ENCODE results near the gene SCEL. TPM values are rescaled to one million over a fixed set of nuclear protein-coding genes. Genes with fewer than 3 reads are reported as not detected.

SCEL gene
- total and polyA plus RNA-seq, 2 donors (not counting 3 experiments of a cell fraction or from before 2014, with no cell fraction given), result not detected

GRCh38 chr13:77616027-77616426, 80.5 kb downstream of the SCEL start:
- Histone ChIP-seq H3K79me2 (ENCODE audit: control insufficient read depth, insufficient read depth, low read length) (no peaks in the 10 kb centered on the region), H3K9me3 (replicated peaks; ENCODE audit: control insufficient read depth, insufficient read depth, low read length) (no peaks in the 10 kb centered on the region), H3K4me3 (replicated peaks in 1 of 3; ENCODE audit: insufficient read depth in 1 of 3, low read depth in 1 of 3, low read length in 3 of 3) (no peak overlapping the region), H2AFZ (ENCODE audit: low read depth, low read length) (no peak overlapping the region), H3K27ac (ENCODE audit: insufficient read depth, low read depth, low read length) (no peak overlapping the region), H3K36me3 (ENCODE audit: control insufficient read depth in 2 of 2, extremely low read depth in 1 of 2, insufficient read depth in 2 of 2, low read length in 2 of 2) (no peaks in the 10 kb centered on the region), H3K27me3 (ENCODE audit: control insufficient read depth in 2 of 2, insufficient read depth in 2 of 2, low read length in 2 of 2) (peaks cover 0 to 2% of the 10 kb centered on the region in 2 experiments), H4K20me1 (replicated peaks; ENCODE audit: control insufficient read depth, extremely low read depth, insufficient read depth, low read length) (no peaks in the 10 kb centered on the region), H3K9me1 (replicated peaks; ENCODE audit: control insufficient read depth, extremely low read depth, insufficient read depth, low read length) (no peaks in the 10 kb centered on the region), H3K4me2 (ENCODE audit: insufficient read depth, low read length) (no peak overlapping the region), H3K9ac (replicated peaks; ENCODE audit: extremely low read depth, insufficient read depth, low read length) (no peak overlapping the region), H3K4me1 (ENCODE audit: control insufficient read depth, extremely low read depth, insufficient read depth, low read length) (no peaks in the 10 kb centered on the region)
- intact Hi-C loops (cut with micrococcal nuclease) (no loop called here), dilution Hi-C loops (cut with MboI; ENCODE audit: extremely low pct_ligation_motif_present, low sequenced_read_pairs) (no loop called here)
- FAIRE-seq (no peak), DNase-seq (ENCODE audit: low read depth, low spot score) (no peak)
- ChIA-PET POLR2A (no interaction called here), CTCF (interaction anchor here (0.5 kb wide), 1 partner anchor 138 kb away, joined by 4 read pairs; no protein-coding TSS in a partner anchor)
- BruUV-seq (replicated peaks), result no TSS peak
- TF ChIP-seq MYC (IDR thresholded peaks at IDR 0.05; ENCODE audit: low read depth, low read length) (no peak), FOS (IDR thresholded peaks at IDR 0.05; ENCODE audit: borderline replicate concordance, insufficient read depth, low read length) (no peak)

- no peaks in the 10 kb centered on the region for H3K4me1 ChIP-seq (ENCODE audit: control insufficient read depth, extremely low read depth, insufficient read depth, low read length)
- no peaks in the 10 kb centered on the region for H3K9me1 ChIP-seq (replicated peaks; ENCODE audit: control insufficient read depth, extremely low read depth, insufficient read depth, low read length)
- dilution Hi-C loops (cut with MboI; ENCODE audit: extremely low pct_ligation_motif_present, low sequenced_read_pairs), result no loop called here
- DNase-seq (ENCODE audit: low read depth, low spot score) (no peak), FAIRE-seq (no peak)
- no peaks in the 10 kb centered on the region for H3K79me2 ChIP-seq (ENCODE audit: control insufficient read depth, insufficient read depth, low read length)
- H3K4me3 ChIP-seq (replicated peaks in 1 of 3; ENCODE audit: insufficient read depth in 1 of 3, low read depth in 1 of 3, low read length in 3 of 3), result no peak overlapping the region
- intact Hi-C loops (cut with micrococcal nuclease), result no loop called here
- no peaks in the 10 kb centered on the region for H4K20me1 ChIP-seq (replicated peaks; ENCODE audit: control insufficient read depth, extremely low read depth, insufficient read depth, low read length)
- POLR2A ChIA-PET, result no interaction called here
- no peak overlapping the region for H3K4me2 ChIP-seq (ENCODE audit: insufficient read depth, low read length)
- CTCF ChIA-PET, result no interaction called here
- no peak overlapping the region for H2AFZ ChIP-seq (ENCODE audit: low read depth, low read length)
- no peaks in the 10 kb centered on the region for H3K9me3 ChIP-seq (replicated peaks; ENCODE audit: control insufficient read depth, insufficient read depth, low read length)
- no peak overlapping the region for H3K27ac ChIP-seq (ENCODE audit: insufficient read depth, low read depth, low read length)
- H3K36me3 ChIP-seq (ENCODE audit: control insufficient read depth in 2 of 2, extremely low read depth in 1 of 2, insufficient read depth in 2 of 2, low read length in 2 of 2), result no peaks in the 10 kb centered on the region
- no TSS peak for BruUV-seq (replicated peaks)
- H3K9ac ChIP-seq (replicated peaks; ENCODE audit: extremely low read depth, insufficient read depth, low read length), result no peak overlapping the region
- TF ChIP-seq GATA2 (IDR thresholded peaks at IDR 0.05; ENCODE audit: insufficient read depth, insufficient read length, low read depth, low read length) (no peak), POLR2AphosphoS5 (IDR thresholded peaks at IDR 0.05; ENCODE audit: insufficient read depth, low read depth, low read length) (no peak), MAX (IDR thresholded peaks at IDR 0.05; ENCODE audit: insufficient read depth, insufficient read length) (no peak), EZH2 (IDR thresholded peaks at IDR 0.05; ENCODE audit: borderline replicate concordance, low read depth, low read length, severe bottlenecking) (no peak), CTCF (IDR thresholded peaks at IDR 0.05; ENCODE audit: extremely low read depth in 1 of 2, insufficient read depth in 1 of 2, low read depth in 1 of 2, low read length in 2 of 2) (no peak), MYC (IDR thresholded peaks at IDR 0.05; ENCODE audit: low read depth, low read length) (no peak), POLR2A (IDR thresholded peaks at IDR 0.05; ENCODE audit: low read depth, low read length) (no peak), FOS (IDR thresholded peaks at IDR 0.05; ENCODE audit: borderline replicate concordance, insufficient read depth, low read length) (no peak), JUN (IDR thresholded peaks at IDR 0.05; ENCODE audit: borderline replicate concordance, insufficient read depth, insufficient read length, low read depth) (no peak)
- peaks cover 0 to 2% of the 10 kb centered on the region in 2 experiments for H3K27me3 ChIP-seq (ENCODE audit: control insufficient read depth in 2 of 2, insufficient read depth in 2 of 2, low read length in 2 of 2)
Measured at GRCh38 chr13:77619655-77620054, 84.1 kb downstream of the SCEL start.

Measured in endothelial cell of umbilical vein (primary cell).